Mesendoderm (in vitro differentiated cells): ENCODE results near the gene ARID1B.

ENCODE experiments used
- DNase-seq: peaks from one replicate; pipeline ENCODE4 v3.0.0; 2013
- H2AK5ac ChIP-seq: 2 replicates; pipeline ENCODE4 v1.6.1; 2013; ENCODE audit warnings: low read length, inconsistent platforms
- H2BK120ac ChIP-seq: 2 replicates; pipeline ENCODE4 v1.6.1; 2013; ENCODE audit warnings: low read depth, mild to moderate bottlenecking, low read length, moderate library complexity, mixed read lengths
- H2BK15ac ChIP-seq: replicated peaks from 2 replicates; pipeline ENCODE4 v1.6.1; 2013; ENCODE audit warnings: low read depth, mild to moderate bottlenecking, moderate library complexity
- H2BK5ac ChIP-seq: 2 replicates; pipeline ENCODE4 v1.6.1; 2013; ENCODE audit warnings: low read length, inconsistent platforms
- H3K18ac ChIP-seq: 2 replicates; pipeline ENCODE4 v1.6.1; 2013; ENCODE audit warnings: mild to moderate bottlenecking, low read length, mixed read lengths
- H3K23ac ChIP-seq: one replicate; pipeline ENCODE4 v1.6.1; 2013; ENCODE audit warnings: low read length
- H3K27ac ChIP-seq: 2 replicates; pipeline ENCODE4 v1.5.1; 2013; ENCODE audit warnings: low read depth, mild to moderate bottlenecking, inconsistent platforms, low read length, moderate library complexity
- H3K27me3 ChIP-seq: 2 replicates; pipeline ENCODE4 v1.6.1; 2013; ENCODE audit warnings: low read length, control low read depth, mild to moderate bottlenecking, inconsistent platforms; ENCODE audit not compliant: insufficient read depth, poor library complexity
- H3K36me3 ChIP-seq: 2 replicates; pipeline ENCODE4 v1.6.1; 2013; ENCODE audit warnings: low read length, inconsistent platforms; ENCODE audit not compliant: control insufficient read depth, insufficient read depth
- H3K4ac ChIP-seq: one replicate; pipeline ENCODE4 v1.6.1; 2013; ENCODE audit warnings: low read depth, mild to moderate bottlenecking, low read length, moderate library complexity
- H3K4me1 ChIP-seq: 2 replicates; pipeline ENCODE4 v1.6.1; 2013; ENCODE audit warnings: low read depth, low read length, inconsistent platforms; ENCODE audit not compliant: control insufficient read depth
- H3K4me2 ChIP-seq: 2 replicates; pipeline ENCODE4 v1.6.1; 2013; ENCODE audit warnings: low read length
- H3K4me3 ChIP-seq: 2 replicates; pipeline ENCODE4 v1.5.1; 2013; ENCODE audit warnings: mild to moderate bottlenecking, low read length
- H3K56ac ChIP-seq: one replicate; pipeline ENCODE4 v1.6.1; 2013; ENCODE audit warnings: low read length
- H3K79me1 ChIP-seq: 2 replicates; pipeline ENCODE4 v1.6.1; 2013; ENCODE audit warnings: low read length, inconsistent platforms
- H3K79me2 ChIP-seq: 2 replicates; pipeline ENCODE4 v1.6.1; 2013; ENCODE audit warnings: mild to moderate bottlenecking, low read length; ENCODE audit not compliant: control insufficient read depth, insufficient read depth
- H3K9ac ChIP-seq: 2 replicates; pipeline ENCODE4 v1.6.1; 2013; ENCODE audit warnings: low read length, inconsistent platforms
- H4K5ac ChIP-seq: one replicate; pipeline ENCODE4 v1.6.1; 2013; ENCODE audit warnings: low read length
- H4K8ac ChIP-seq: one replicate; pipeline ENCODE4 v1.6.1; 2013; ENCODE audit warnings: low read depth, mild to moderate bottlenecking, control low read depth, low read length, moderate library complexity
- WGBS: extraction: QIAGEN DNeasy Blood & Tissue Kit; methylation state at CpG from one replicate; pipeline ENCODE4 v1.1.7; 2013; ENCODE audit warnings: low lambda C conversion rate, missing lambda C conversion rate; ENCODE audit not compliant: insufficient coverage; ENCODE audit errors: extremely low coverage; 5-methylcytosine and 5-hydroxymethylcytosine counted together

ARID1B gene

DNA sequence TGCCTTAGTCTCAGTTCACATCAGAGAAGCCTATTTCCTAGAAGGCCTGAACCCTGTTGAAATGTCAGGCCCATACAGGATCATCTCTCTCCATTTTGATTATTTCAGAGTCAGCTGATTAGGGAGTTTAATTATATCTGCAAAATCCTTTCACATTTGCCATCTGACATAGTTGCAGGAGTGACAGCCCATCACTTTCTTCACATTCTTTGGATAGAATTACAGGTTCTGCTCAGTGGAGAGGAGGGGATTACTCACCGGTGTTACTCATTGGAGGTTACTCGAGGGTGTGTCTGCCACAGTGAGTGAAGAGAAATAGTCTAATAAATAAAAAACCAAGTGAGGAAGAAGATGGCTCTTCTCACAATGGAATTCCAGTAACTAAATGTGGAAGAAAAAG lies 329.3 kb downstream of the ARID1B start:
- H3K27me3 ChIP-seq, result no peaks in the 10 kb centered on the region
- H3K56ac ChIP-seq, result no peak overlapping the region
- H4K5ac ChIP-seq, result no peak overlapping the region
- WGBS, result no CpG with 5 or more reads among the region's 2 CpGs
- no peak overlapping the region for H2BK5ac ChIP-seq
- H3K4me3 ChIP-seq, result no peak overlapping the region
- no peak overlapping the region for H3K9ac ChIP-seq
- no peaks in the 10 kb centered on the region for H3K4me1 ChIP-seq
- DNase-seq, result peak; percentile 42
- no peak overlapping the region for H3K18ac ChIP-seq
- no peaks in the 10 kb centered on the region for H3K36me3 ChIP-seq
- no peaks in the 10 kb centered on the region for H3K79me2 ChIP-seq
- no peak overlapping the region for H2BK120ac ChIP-seq
- no peak overlapping the region for H3K4me2 ChIP-seq
- H3K79me1 ChIP-seq, result no peaks in the 10 kb centered on the region
- no peak overlapping the region for H2BK15ac ChIP-seq
- no peak overlapping the region for H3K27ac ChIP-seq
- no peak overlapping the region for H2AK5ac ChIP-seq
- no peak overlapping the region for H3K4ac ChIP-seq
- H3K23ac ChIP-seq, result no peak overlapping the region
- no peak overlapping the region for H4K8ac ChIP-seq

DNA sequence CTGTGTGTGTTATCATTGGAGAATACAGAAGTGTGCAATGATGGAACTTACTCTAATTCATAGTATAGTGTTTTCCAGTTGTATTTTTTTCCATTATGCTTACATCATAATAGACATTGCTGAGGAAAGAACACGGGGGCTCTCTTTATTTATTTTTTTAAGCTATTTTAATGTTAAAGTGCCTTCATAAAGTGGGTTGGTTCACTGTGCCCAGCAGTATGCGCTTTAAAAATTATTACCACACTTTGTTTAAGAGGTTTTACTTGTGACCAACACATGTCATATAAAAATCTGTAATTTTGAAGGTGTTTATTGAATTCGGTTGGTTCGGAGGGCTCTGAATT lies 330.4 kb downstream of the ARID1B start:
- no peaks in the 10 kb centered on the region for H3K27me3 ChIP-seq
- no peak for DNase-seq
- no peak overlapping the region for H3K9ac ChIP-seq
- H3K4me3 ChIP-seq, result no peak overlapping the region
- no peak overlapping the region for H2BK15ac ChIP-seq
- no peak overlapping the region for H4K8ac ChIP-seq
- H3K79me2 ChIP-seq, result no peaks in the 10 kb centered on the region
- H3K56ac ChIP-seq, result no peak overlapping the region
- no peak overlapping the region for H4K5ac ChIP-seq
- no peak overlapping the region for H2BK5ac ChIP-seq
- no peak overlapping the region for H3K23ac ChIP-seq
- no peak overlapping the region for H3K4ac ChIP-seq
- WGBS, result no CpG with 5 or more reads among the region's 4 CpGs
- H3K4me1 ChIP-seq, result no peaks in the 10 kb centered on the region
- no peak overlapping the region for H3K4me2 ChIP-seq
- H3K79me1 ChIP-seq, result no peaks in the 10 kb centered on the region
- H2AK5ac ChIP-seq, result no peak overlapping the region
- no peak overlapping the region for H2BK120ac ChIP-seq
- no peaks in the 10 kb centered on the region for H3K36me3 ChIP-seq
- no peak overlapping the region for H3K27ac ChIP-seq
- H3K18ac ChIP-seq, result no peak overlapping the region

DNA sequence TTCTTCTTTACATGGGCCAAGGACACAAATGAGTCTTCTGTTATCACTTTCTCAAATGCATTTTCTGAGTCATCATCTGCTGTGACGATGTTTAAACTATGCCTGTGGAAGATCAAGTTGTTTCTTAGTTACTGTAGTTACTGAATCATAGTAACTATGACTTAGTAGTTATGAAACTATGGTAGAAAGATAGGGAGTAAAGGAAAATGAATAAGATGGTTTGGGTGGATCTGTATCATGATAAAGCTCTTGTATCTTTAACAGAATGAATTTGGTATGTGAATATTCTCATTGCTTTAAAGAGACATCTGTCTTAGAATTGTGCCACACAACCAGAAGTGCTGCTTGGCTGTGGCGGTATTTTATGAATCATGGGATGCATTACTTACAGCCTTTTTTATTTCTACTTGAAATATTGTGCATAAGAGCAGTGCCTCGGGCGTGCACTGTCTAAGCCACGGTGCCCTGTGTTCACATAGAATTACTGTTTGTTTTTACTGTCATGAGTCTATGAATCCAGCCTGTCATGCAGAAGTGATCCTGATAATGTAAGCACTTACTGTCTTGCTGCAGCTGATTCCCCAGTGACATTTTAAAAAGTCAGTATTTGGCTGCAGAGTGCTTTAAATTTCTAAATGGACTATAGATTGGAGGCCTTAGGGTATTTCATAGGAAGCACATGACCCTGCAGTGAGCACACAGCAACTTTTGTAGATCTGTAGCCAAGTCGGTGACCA lies 330.9 kb downstream of the ARID1B start:
- Histone ChIP-seq H3K56ac (no peak overlapping the region), H3K27me3 (no peaks in the 10 kb centered on the region), H3K4me1 (no peaks in the 10 kb centered on the region), H3K4me3 (no peak overlapping the region), H3K79me2 (no peaks in the 10 kb centered on the region), H3K36me3 (no peaks in the 10 kb centered on the region), H3K23ac (no peak overlapping the region), H3K9ac (no peak overlapping the region), H3K18ac (no peak overlapping the region), H4K8ac (no peak overlapping the region), H2BK120ac (no peak overlapping the region), H3K27ac (no peak overlapping the region), H3K79me1 (no peaks in the 10 kb centered on the region), H4K5ac (no peak overlapping the region), H2BK5ac (no peak overlapping the region), H2BK15ac (no peak overlapping the region), H3K4me2 (no peak overlapping the region), H2AK5ac (no peak overlapping the region), H3K4ac (no peak overlapping the region)
- WGBS, result no CpG with 5 or more reads among the region's 6 CpGs
- peak; percentile 13 for DNase-seq

DNA sequence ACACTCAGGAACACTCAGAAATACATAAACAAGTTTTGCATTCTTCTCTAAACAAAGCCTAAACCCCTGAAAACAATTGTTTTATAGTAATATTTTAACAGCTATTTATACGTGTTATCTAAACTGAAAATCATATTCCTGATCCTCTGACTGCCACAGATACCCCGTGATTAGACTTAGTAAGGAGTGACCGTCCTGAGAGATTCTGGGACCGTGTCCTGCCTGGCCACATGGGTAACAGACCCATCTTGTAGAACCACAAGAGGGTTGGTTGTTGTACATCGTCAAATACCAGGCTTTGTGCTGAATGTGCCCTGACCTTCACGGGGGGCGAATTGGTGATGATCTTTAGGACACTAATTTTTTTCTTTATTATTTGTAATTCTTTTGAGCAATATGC lies 331.7 kb downstream of the ARID1B start:
- Histone ChIP-seq H2BK5ac (no peak overlapping the region), H3K4ac (no peak overlapping the region), H3K9ac (no peak overlapping the region), H3K27ac (no peak overlapping the region), H3K79me1 (no peaks in the 10 kb centered on the region), H3K4me2 (no peak overlapping the region), H2BK120ac (no peak overlapping the region), H3K4me1 (no peaks in the 10 kb centered on the region), H3K36me3 (no peaks in the 10 kb centered on the region), H4K5ac (no peak overlapping the region), H3K56ac (no peak overlapping the region), H3K18ac (no peak overlapping the region), H2BK15ac (no peak overlapping the region), H4K8ac (no peak overlapping the region), H3K23ac (no peak overlapping the region), H3K79me2 (no peaks in the 10 kb centered on the region), H3K4me3 (no peak overlapping the region), H3K27me3 (no peaks in the 10 kb centered on the region), H2AK5ac (no peak overlapping the region)
- DNase-seq, result no peak
- no CpG with 5 or more reads among the region's 7 CpGs for WGBS

DNA sequence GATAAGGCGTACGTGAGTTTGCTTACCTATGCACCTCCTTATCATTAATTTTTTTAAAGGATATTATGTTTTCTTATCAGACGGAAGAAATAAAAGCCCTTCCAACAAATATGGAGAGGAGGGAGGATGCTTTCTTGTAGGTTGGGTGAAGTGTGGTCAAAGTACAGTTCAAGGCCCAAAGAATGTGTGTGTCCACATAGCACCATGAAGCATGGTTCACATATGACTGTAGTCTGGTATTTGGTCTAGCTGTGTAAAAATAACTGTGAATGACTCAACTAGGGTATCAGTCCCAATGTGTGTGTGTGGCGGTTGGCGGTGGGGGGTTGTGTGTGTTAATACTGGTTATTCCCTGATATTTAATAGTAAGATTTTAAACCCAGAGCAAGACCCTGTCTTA lies 333.4 kb downstream of the ARID1B start:
- no peak overlapping the region for H4K5ac ChIP-seq
- no peak overlapping the region for H2BK120ac ChIP-seq
- H4K8ac ChIP-seq, result no peak overlapping the region
- no peak overlapping the region for H2BK5ac ChIP-seq
- H3K9ac ChIP-seq, result no peak overlapping the region
- H3K18ac ChIP-seq, result no peak overlapping the region
- no peaks in the 10 kb centered on the region for H3K79me1 ChIP-seq
- H3K4me1 ChIP-seq, result no peaks in the 10 kb centered on the region
- H3K36me3 ChIP-seq, result no peaks in the 10 kb centered on the region
- no CpG with 5 or more reads among the region's 5 CpGs for whole genome bisulfite sequencing
- no peaks in the 10 kb centered on the region for H3K27me3 ChIP-seq
- no peak for DNase-seq
- H3K56ac ChIP-seq, result no peak overlapping the region
- no peak overlapping the region for H3K4ac ChIP-seq
- no peaks in the 10 kb centered on the region for H3K79me2 ChIP-seq
- no peak overlapping the region for H2BK15ac ChIP-seq
- H3K27ac ChIP-seq, result no peak overlapping the region
- no peak overlapping the region for H3K4me3 ChIP-seq
- no peak overlapping the region for H2AK5ac ChIP-seq
- H3K4me2 ChIP-seq, result no peak overlapping the region
- no peak overlapping the region for H3K23ac ChIP-seq

DNA sequence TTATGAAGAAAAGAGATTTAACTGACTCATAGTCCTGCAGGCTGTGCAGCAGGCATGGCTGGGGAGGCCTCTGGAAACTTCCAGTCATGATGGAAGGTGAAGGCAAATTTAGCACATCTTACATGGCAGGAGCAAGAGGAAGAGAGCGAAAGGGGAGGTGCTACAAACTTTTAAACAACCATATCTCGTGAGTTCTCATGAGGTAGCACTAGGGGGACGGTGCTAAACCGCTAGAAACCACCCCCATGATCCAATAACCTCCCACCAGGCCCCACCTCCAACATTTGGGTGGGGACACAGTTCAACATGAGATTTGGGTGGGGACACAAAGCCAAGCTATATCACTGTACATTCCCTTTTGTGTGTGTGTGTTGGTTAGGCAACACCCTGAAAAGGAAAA lies 336.2 kb downstream of the ARID1B start:
- no peak overlapping the region for H3K9ac ChIP-seq
- no peak overlapping the region for H3K56ac ChIP-seq
- WGBS, result no CpG with 5 or more reads among the region's 4 CpGs
- no peak overlapping the region for H3K18ac ChIP-seq
- no peak overlapping the region for H3K23ac ChIP-seq
- no peak overlapping the region for H3K27ac ChIP-seq
- no peaks in the 10 kb centered on the region for H3K79me1 ChIP-seq
- no peak overlapping the region for H3K4me2 ChIP-seq
- H4K5ac ChIP-seq, result no peak overlapping the region
- no peak overlapping the region for H3K4me3 ChIP-seq
- H2BK120ac ChIP-seq, result no peak overlapping the region
- no peak overlapping the region for H4K8ac ChIP-seq
- H2BK15ac ChIP-seq, result no peak overlapping the region
- H3K27me3 ChIP-seq, result no peaks in the 10 kb centered on the region
- H3K4me1 ChIP-seq, result no peaks in the 10 kb centered on the region
- no peaks in the 10 kb centered on the region for H3K79me2 ChIP-seq
- no peaks in the 10 kb centered on the region for H3K36me3 ChIP-seq
- H2AK5ac ChIP-seq, result no peak overlapping the region
- no peak overlapping the region for H3K4ac ChIP-seq
- DNase-seq, result peak; percentile 17
- H2BK5ac ChIP-seq, result no peak overlapping the region
